Measurements from ENCODE around the gene OR2B2. TPM values are rescaled to one million over a fixed set of nuclear protein-coding genes. Genes with fewer than 3 reads are reported as not detected.
"Not testable (repeated sequence)": the region's sequence is repeated elsewhere in the genome, so short reads cannot be mapped to it uniquely, and the experiment has no call there.

The OR2B2 gene
- not detected in 2 replicates for total RNA-seq
- long read RNA-seq = 0 reads

DNA sequence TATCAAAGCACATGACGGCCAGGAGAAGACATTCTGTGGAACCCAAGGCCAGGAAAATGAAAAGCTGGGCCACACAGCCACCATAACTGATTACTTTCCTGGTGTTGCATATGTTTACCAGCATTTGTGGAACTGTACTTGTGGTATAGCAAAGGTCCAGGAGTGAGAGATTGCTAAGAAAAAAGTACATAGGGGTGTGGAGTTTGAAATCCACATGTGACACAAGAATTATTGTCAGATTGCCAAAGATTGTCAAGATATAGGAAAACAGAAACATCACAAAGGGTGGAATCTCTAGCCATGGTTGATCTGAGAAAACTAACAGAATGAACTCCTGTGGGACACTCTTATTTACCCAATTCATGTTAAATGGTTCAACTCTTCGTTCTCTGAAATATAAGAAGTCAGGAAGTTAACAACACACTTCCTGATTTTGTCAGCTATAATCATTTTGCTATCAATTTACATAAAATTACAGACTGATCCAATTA is at the start of gene OR2B2:
TSS of gene OR2B2 (minus strand) at position 441 of the 491 bp plus-strand sequence. CDS start at position 364, 77 bp downstream.
- Mint-ChIP-seq H3K27ac (ENCODE audit: unreplicated experiment) (no peak within 1 kb of the TSS), H3K36me3 (ENCODE audit: unreplicated experiment) (no peaks in the 10 kb centered on the region), H3K4me3 (ENCODE audit: unreplicated experiment) (no peak within 1 kb of the TSS), H3K9me3 (ENCODE audit: unreplicated experiment) (no peaks in the 10 kb centered on the region), H3K27me3 (ENCODE audit: unreplicated experiment) (peaks cover 27% of the 10 kb centered on the region), H3K4me1 (ENCODE audit: unreplicated experiment) (no peaks in the 10 kb centered on the region)
- no peak for DNase-seq (ENCODE audit: extremely low spot score, unreplicated experiment)
- TF ChIP-seq, protein P1, sequence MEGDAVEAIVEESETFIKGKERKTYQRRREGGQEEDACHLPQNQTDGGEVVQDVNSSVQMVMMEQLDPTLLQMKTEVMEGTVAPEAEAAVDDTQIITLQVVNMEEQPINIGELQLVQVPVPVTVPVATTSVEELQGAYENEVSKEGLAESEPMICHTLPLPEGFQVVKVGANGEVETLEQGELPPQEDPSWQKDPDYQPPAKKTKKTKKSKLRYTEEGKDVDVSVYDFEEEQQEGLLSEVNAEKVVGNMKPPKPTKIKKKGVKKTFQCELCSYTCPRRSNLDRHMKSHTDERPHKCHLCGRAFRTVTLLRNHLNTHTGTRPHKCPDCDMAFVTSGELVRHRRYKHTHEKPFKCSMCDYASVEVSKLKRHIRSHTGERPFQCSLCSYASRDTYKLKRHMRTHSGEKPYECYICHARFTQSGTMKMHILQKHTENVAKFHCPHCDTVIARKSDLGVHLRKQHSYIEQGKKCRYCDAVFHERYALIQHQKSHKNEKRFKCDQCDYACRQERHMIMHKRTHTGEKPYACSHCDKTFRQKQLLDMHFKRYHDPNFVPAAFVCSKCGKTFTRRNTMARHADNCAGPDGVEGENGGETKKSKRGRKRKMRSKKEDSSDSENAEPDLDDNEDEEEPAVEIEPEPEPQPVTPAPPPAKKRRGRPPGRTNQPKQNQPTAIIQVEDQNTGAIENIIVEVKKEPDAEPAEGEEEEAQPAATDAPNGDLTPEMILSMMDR (IDR thresholded peaks at IDR 0.05) = no peak

DNA sequence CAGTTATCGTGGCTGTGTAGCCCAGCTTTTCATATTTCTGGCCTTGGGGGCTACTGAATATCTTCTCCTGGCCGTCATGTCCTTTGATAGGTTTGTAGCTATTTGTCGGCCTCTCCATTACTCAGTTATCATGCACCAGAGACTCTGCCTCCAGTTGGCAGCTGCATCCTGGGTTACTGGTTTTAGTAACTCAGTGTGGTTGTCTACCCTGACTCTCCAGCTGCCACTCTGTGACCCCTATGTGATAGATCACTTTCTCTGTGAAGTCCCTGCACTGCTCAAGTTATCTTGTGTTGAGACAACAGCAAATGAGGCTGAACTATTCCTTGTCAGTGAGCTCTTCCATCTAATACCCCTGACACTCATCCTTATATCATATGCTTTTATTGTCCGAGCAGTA is 45.3 kb upstream of the OR2B2 start:
- Mint-ChIP-seq H3K4me1 (ENCODE audit: unreplicated experiment) (no peaks in the 10 kb centered on the region), H3K36me3 (ENCODE audit: unreplicated experiment) (no peaks in the 10 kb centered on the region), H3K9me3 (ENCODE audit: unreplicated experiment) (no peaks in the 10 kb centered on the region), H3K27ac (ENCODE audit: unreplicated experiment) (no peak overlapping the region), H3K27me3 (ENCODE audit: unreplicated experiment) (peaks cover 23% of the 10 kb centered on the region), H3K4me3 (ENCODE audit: unreplicated experiment) (no peak overlapping the region)
- DNase-seq (ENCODE audit: extremely low spot score, unreplicated experiment) = no peak
- TF ChIP-seq, protein P1 (IDR thresholded peaks at IDR 0.05) = no peak

DNA sequence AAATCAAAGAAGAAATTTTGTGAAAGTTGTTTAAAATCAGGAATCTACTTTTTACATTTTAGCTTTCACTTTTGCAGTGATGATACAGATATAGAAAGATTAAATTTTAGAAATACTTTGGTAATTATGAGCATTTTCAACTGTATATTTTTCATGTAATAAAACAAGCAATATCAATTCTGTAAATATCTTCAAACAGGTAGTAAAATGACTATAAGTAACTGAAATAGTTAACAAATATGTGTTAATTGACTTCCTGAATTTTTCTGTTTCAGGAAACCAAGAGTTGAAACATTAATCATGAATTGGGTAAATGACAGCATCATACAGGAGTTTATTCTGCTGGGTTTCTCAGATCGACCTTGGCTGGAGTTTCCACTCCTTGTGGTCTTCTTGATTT is 44.7 kb upstream of the OR2B2 start, which contains the start of gene OR2B6:
TSS of gene OR2B6 (plus strand) at position 301 of the 400 bp plus-strand sequence. CDS start at position 301, 0 bp downstream.
- Mint-ChIP-seq H3K36me3 (ENCODE audit: unreplicated experiment) (no peaks in the 10 kb centered on the region), H3K27me3 (ENCODE audit: unreplicated experiment) (peaks cover 27% of the 10 kb centered on the region), H3K4me3 (ENCODE audit: unreplicated experiment) (no peak within 1 kb of the TSS), H3K27ac (ENCODE audit: unreplicated experiment) (no peak within 1 kb of the TSS), H3K4me1 (ENCODE audit: unreplicated experiment) (no peaks in the 10 kb centered on the region), H3K9me3 (ENCODE audit: unreplicated experiment) (no peaks in the 10 kb centered on the region)
- DNase-seq (ENCODE audit: extremely low spot score, unreplicated experiment) = no peak
- TF ChIP-seq, protein P1 (IDR thresholded peaks at IDR 0.05) = no peak

DNA sequence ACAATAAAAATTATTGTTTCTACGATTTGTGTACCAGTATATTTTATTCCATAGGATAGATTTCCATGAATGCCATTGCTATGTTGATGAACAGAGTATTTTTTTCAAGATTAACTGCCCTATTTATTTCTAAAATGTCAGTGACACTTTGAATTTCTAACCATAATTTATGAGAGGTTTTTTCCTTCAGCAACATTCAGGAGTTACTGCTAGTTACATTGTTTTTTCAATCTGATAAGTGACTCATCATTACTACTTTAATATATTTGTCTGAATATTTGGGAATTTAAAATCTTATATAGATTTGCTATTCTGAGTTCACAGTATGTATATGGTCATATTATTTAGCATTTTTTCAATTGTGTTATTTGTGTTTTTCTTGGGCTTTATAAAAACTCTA is 38.8 kb upstream of the OR2B2 start:
- H3K27ac Mint-ChIP-seq (ENCODE audit: unreplicated experiment) = no peak overlapping the region
- no peaks in the 10 kb centered on the region for H3K4me1 Mint-ChIP-seq (ENCODE audit: unreplicated experiment)
- no peaks in the 10 kb centered on the region for H3K36me3 Mint-ChIP-seq (ENCODE audit: unreplicated experiment)
- H3K27me3 Mint-ChIP-seq (ENCODE audit: unreplicated experiment) = peaks cover 18% of the 10 kb centered on the region
- H3K4me3 Mint-ChIP-seq (ENCODE audit: unreplicated experiment) = no peak overlapping the region
- no peak for DNase-seq (ENCODE audit: extremely low spot score, unreplicated experiment)
- TF ChIP-seq, protein P1 (IDR thresholded peaks at IDR 0.05) = no peak
- H3K9me3 Mint-ChIP-seq (ENCODE audit: unreplicated experiment) = peaks cover 4% of the 10 kb centered on the region

DNA sequence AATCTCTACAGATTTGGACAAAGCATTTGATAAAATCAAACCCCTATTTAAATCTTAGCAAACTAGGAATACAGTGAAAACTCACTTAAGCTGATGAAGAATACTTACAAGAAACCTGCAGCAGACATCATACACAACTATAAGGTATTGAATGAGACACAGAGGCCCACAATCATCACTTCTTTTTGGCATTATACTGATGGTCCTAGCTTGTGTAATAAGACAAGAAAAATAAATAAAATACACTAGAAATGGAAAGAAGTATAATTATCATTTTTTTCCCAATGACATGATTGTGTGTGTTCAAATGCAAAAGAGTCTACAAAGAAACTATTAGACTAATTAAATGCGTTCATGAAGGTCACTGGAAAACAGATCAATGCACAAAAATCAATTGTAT is 36.0 kb upstream of the OR2B2 start:
- no peak overlapping the region for H3K27ac Mint-ChIP-seq (ENCODE audit: unreplicated experiment)
- no peaks in the 10 kb centered on the region for H3K4me1 Mint-ChIP-seq (ENCODE audit: unreplicated experiment)
- DNase-seq (ENCODE audit: extremely low spot score, unreplicated experiment) = no peak
- H3K36me3 Mint-ChIP-seq (ENCODE audit: unreplicated experiment) = no peaks in the 10 kb centered on the region
- TF ChIP-seq, protein P1 (IDR thresholded peaks at IDR 0.05) = no peak
- H3K27me3 Mint-ChIP-seq (ENCODE audit: unreplicated experiment) = peaks cover 12% of the 10 kb centered on the region
- H3K4me3 Mint-ChIP-seq (ENCODE audit: unreplicated experiment) = no peak overlapping the region
- peaks cover 5% of the 10 kb centered on the region for H3K9me3 Mint-ChIP-seq (ENCODE audit: unreplicated experiment)

DNA sequence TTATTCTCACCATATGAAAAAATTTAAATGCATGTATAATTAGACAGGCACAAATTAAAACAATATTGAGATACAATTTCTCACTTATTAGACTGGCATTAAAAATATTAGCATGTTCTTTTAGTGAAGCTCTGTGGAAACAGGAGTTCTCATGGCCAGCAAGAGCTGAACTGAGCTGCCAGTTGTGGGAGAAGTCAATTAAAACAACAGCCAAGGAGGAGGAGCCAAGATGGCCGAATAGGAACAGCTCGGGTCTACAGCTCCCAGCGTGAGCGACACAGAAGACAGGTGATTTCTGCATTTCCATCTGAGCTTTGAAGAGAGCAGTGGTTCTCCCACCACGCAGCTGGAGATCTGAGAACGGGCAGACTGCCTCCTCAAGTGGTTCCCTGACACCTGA is 30.9 kb upstream of the OR2B2 start:
- DNase-seq (ENCODE audit: extremely low spot score, unreplicated experiment); H3K27me3 Mint-ChIP-seq (ENCODE audit: unreplicated experiment); H3K36me3 Mint-ChIP-seq (ENCODE audit: unreplicated experiment); H3K9me3 Mint-ChIP-seq (ENCODE audit: unreplicated experiment); H3K4me3 Mint-ChIP-seq (ENCODE audit: unreplicated experiment); H3K4me1 Mint-ChIP-seq (ENCODE audit: unreplicated experiment); H3K27ac Mint-ChIP-seq (ENCODE audit: unreplicated experiment): not testable (repeated sequence)
